ENCODE measurements around the gene ZNF688.

GRCh38 chr16:30582611-30583340 lies 11.3 kb upstream of the ZNF688 start:
- TF ChIP-seq CTCF (IDR thresholded peaks at IDR 0.05), result no peak
- no peak for TF ChIP-seq POLR2A (IDR thresholded peaks at IDR 0.05)
